Mammary epithelial cell (primary cell): ENCODE data around the gene CST4.

Experiments used
- CTCF ChIP-seq, 2 donors: IDR thresholded peaks in 1 of 2; conservative IDR thresholded peaks in 1 of 2; 2 replicates each; pipeline ENCODE4 v1.5.1; 2011 to 2012; ENCODE audit warnings: inconsistent platforms in 2 of 2, low read length in 2 of 2, mild to moderate bottlenecking in 2 of 2, control low read depth in 1 of 2, low read depth in 1 of 2; ENCODE audit not compliant: insufficient read depth in 1 of 2; ENCODE audit errors: extremely low read depth in 1 of 2
- EZH2 ChIP-seq: IDR thresholded peaks from 2 replicates; pipeline ENCODE4 v1.6.1; 2012; ENCODE audit warnings: low read length, inconsistent platforms, borderline replicate concordance

GRCh38 chr20:23656372-23656771, 32.5 kb downstream of the CST4 start:
- TF ChIP-seq CTCF (conservative IDR thresholded peaks at IDR 0.05 in 1 of 2, IDR thresholded peaks at IDR 0.05 in 1 of 2; ENCODE audit: extremely low read depth in 1 of 2, insufficient read depth in 1 of 2, low read depth in 1 of 2, low read length in 2 of 2) (no peak), EZH2 (no peak)
